HEK293T (cell line): ENCODE measurements around the gene SPSB2.

ENCODE experiments used
- CTCF ChIA-PET: fragments of 350-600 bp; formaldehyde crosslinking; extraction: SDS; loops from one replicate; lab custom pipeline; 2021; ENCODE audit warnings: antibody characterized with exemption, inconsistent platforms; lab: Yijun Ruan, JAX
- POLR2A ChIA-PET: fragments of 350-600 bp; formaldehyde crosslinking; extraction: SDS; loops from one replicate; lab custom pipeline; 2020; ENCODE audit warnings: antibody characterized with exemption, inconsistent platforms; lab: Yijun Ruan, JAX
- DNase-seq: peaks from one replicate; pipeline ENCODE4 v3.0.0; 2012; ENCODE audit warnings: mixed read lengths; ENCODE audit errors: extremely low spot score
- ARNT ChIP-seq: fragments of 450-650 bp; IDR thresholded peaks from 2 replicates; pipeline ENCODE4 v1.6.1; 2017; ENCODE audit warnings: mild to moderate bottlenecking
- BHLHE40 ChIP-seq: fragments of 450-650 bp; IDR thresholded peaks from 2 replicates; pipeline ENCODE4 v1.6.1; 2016; ENCODE audit warnings: mild to moderate bottlenecking, moderate library complexity, borderline replicate concordance
- CTBP1 ChIP-seq: fragments of 450-650 bp; IDR thresholded peaks from 2 replicates; pipeline ENCODE4 v1.6.1; 2016; ENCODE audit warnings: borderline replicate concordance
- ELF4 ChIP-seq: fragments of 450-650 bp; IDR thresholded peaks from 2 replicates; pipeline ENCODE4 v1.6.1; 2017; ENCODE audit warnings: antibody characterized with exemption
- FOXA1 ChIP-seq: fragments of 450-650 bp; IDR thresholded peaks from 2 replicates; pipeline ENCODE4 v1.6.1; 2016; ENCODE audit warnings: mild to moderate bottlenecking
- FOXK2 ChIP-seq: fragments of 450-650 bp; IDR thresholded peaks from 2 replicates; pipeline ENCODE4 v1.6.1; 2016; ENCODE audit warnings: mild to moderate bottlenecking
- FOXM1 ChIP-seq: fragments of 450-650 bp; IDR thresholded peaks from 2 replicates; pipeline ENCODE4 v1.6.1; 2017; ENCODE audit warnings: mild to moderate bottlenecking, borderline replicate concordance
- HDGF ChIP-seq: fragments of 450-650 bp; IDR thresholded peaks from 2 replicates; pipeline ENCODE4 v1.6.1; 2017; ENCODE audit warnings: antibody characterized with exemption, borderline replicate concordance
- L3MBTL2 ChIP-seq: fragments of 450-650 bp; conservative IDR thresholded peaks from 2 replicates; pipeline ENCODE4 v1.6.1; 2016; ENCODE audit warnings: mild to moderate bottlenecking
- LEF1 ChIP-seq: fragments of 450-650 bp; IDR thresholded peaks from 2 replicates; pipeline ENCODE4 v1.6.1; 2017; ENCODE audit warnings: mild to moderate bottlenecking, borderline replicate concordance
- NFRKB ChIP-seq: fragments of 450-650 bp; IDR thresholded peaks from 2 replicates; pipeline ENCODE4 v1.6.1; 2016; ENCODE audit warnings: mild to moderate bottlenecking, moderate library complexity
- SP1 ChIP-seq: fragments of 450-650 bp; IDR thresholded peaks from 2 replicates; pipeline ENCODE4 v1.6.1; 2017
- SUZ12 ChIP-seq: fragments of 450-650 bp; IDR thresholded peaks from 2 replicates; pipeline ENCODE4 v1.6.1; 2016; ENCODE audit warnings: mild to moderate bottlenecking
- TARDBP ChIP-seq: fragments of 450-650 bp; IDR thresholded peaks from 2 replicates; pipeline ENCODE4 v1.6.1; 2016
- ZNF384 ChIP-seq: fragments of 450-650 bp; IDR thresholded peaks from 2 replicates; pipeline ENCODE4 v1.6.1; 2016
- TF ChIP-seq, protein P1 (sequence below): fragments of 450-650 bp; IDR thresholded peaks from 2 replicates; pipeline ENCODE4 v1.6.1; 2016

Gene SPSB2

DNA sequence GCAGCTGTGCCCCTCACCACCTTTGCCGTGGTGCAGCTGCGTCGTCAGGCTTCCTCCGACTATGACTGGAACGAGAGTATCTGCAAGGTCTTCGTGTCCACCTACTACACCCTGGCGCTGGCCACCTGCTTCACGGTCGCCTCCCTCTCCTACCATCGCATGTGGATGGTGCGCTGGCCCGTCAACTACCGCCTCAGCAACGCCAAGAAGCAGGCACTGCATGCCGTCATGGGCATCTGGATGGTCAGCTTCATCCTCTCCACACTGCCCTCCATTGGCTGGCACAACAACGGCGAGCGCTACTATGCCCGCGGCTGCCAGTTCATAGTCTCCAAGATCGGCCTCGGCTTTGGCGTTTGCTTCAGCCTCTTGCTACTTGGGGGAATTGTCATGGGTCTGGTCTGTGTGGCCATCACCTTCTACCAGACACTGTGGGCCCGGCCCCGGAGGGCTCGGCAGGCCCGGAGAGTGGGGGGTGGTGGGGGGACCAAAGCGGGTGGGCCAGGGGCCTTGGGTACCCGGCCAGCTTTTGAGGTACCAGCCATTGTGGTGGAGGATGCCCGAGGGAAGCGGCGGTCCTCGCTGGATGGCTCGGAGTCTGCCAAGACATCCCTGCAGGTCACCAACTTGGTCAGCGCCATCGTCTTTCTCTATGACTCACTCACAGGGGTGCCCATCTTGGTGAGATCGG lies 48.9 kb downstream of the SPSB2 start:
- CTCF ChIA-PET, result interaction anchor here (0.5 to 2.5 kb wide), 7 partner anchors 11 to 154 kb away, joined by 3 to 28 read pairs (median 4); partner anchors contain the start of gene MLF2
- POLR2A ChIA-PET, result interaction anchor here (0.5 to 5.7 kb wide), 8 partner anchors 27 to 211 kb away, joined by 3 to 73 read pairs (median 5); partner anchors contain the start of genes CDCA3, COPS7A, MLF2 and PTMS
- no peak for DNase-seq
- TF ChIP-seq FOXM1, result no peak
- no peak for TF ChIP-seq ARNT
- TF ChIP-seq LEF1, result no peak
- TF ChIP-seq, protein P1, sequence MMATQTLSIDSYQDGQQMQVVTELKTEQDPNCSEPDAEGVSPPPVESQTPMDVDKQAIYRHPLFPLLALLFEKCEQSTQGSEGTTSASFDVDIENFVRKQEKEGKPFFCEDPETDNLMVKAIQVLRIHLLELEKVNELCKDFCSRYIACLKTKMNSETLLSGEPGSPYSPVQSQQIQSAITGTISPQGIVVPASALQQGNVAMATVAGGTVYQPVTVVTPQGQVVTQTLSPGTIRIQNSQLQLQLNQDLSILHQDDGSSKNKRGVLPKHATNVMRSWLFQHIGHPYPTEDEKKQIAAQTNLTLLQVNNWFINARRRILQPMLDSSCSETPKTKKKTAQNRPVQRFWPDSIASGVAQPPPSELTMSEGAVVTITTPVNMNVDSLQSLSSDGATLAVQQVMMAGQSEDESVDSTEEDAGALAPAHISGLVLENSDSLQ, result no peak
- no peak for TF ChIP-seq ZNF384
- TF ChIP-seq HDGF, result no peak
- no peak for TF ChIP-seq TARDBP
- TF ChIP-seq ELF4, result no peak
- TF ChIP-seq NFRKB, result no peak
- no peak for TF ChIP-seq FOXK2
- TF ChIP-seq SP1, result no peak
- no peak for TF ChIP-seq BHLHE40
- no peak for TF ChIP-seq L3MBTL2
- TF ChIP-seq CTBP1, result no peak
- TF ChIP-seq FOXA1, result no peak
- no peak for TF ChIP-seq SUZ12

DNA sequence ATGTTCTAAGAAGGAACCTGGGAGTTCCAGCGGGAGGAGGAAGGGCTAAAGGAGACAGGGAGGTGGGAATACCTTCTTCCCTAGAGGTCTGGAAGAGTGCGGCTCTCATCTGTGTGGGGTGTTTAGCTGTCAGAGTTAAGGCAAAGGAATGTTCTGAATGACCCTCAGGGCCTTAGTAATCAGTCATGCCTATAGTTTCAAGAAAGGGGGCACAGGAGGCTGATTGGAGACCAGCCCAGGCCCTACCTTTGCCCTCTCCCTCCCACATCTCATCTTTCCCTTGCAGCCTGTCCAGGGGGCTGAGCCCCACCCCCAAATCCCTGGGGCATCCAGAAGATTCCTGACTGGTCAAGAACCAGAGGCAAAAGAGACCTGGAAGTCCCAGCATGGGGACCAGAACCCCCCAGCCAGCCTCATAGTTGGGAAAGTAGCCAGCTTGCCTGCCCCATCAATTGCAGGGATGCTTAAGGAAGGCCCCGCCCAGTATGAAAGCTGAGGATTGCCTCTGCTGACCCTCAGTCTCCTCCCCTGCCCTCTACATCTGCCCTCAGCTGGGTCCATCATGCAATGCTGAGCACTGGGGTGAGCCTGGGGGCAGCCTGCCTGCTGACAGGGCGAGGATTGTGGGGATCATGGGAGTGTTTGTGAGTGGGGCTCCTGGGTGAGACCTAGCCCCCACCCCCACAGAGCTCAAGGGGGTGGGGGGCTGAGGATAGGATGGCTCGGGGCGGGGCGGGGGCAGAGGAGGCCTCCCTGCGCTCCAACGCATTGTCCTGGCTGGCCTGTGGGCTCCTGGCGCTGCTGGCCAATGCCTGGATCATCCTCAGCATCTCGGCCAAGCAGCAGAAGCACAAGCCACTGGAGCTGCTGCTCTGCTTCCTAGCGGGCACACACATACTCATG lies 49.7 kb downstream of the SPSB2 start:
- DNase-seq, result no peak
- POLR2A ChIA-PET, result interaction anchor here (1.1 to 5.7 kb wide), 6 partner anchors 31 to 134 kb away, joined by 3 to 73 read pairs (median 8); partner anchors contain the start of genes COPS7A, MLF2, PTMS and ZNF384
- CTCF ChIA-PET, result interaction anchor here (0.5 to 2.5 kb wide), 5 partner anchors 40 to 266 kb away, joined by 4 to 28 read pairs (median 5); partner anchors contain the start of gene MLF2
- TF ChIP-seq ARNT, result no peak
- TF ChIP-seq HDGF, result no peak
- no peak for TF ChIP-seq SUZ12
- TF ChIP-seq ZNF384, result no peak
- no peak for TF ChIP-seq SP1
- TF ChIP-seq BHLHE40, result no peak
- TF ChIP-seq CTBP1, result no peak
- no peak for TF ChIP-seq LEF1
- no peak for TF ChIP-seq FOXK2
- no peak for TF ChIP-seq FOXA1
- no peak for TF ChIP-seq L3MBTL2
- TF ChIP-seq NFRKB, result no peak
- no peak for TF ChIP-seq FOXM1
- TF ChIP-seq, protein P1, result no peak
- TF ChIP-seq TARDBP, result no peak
- no peak for TF ChIP-seq ELF4

DNA sequence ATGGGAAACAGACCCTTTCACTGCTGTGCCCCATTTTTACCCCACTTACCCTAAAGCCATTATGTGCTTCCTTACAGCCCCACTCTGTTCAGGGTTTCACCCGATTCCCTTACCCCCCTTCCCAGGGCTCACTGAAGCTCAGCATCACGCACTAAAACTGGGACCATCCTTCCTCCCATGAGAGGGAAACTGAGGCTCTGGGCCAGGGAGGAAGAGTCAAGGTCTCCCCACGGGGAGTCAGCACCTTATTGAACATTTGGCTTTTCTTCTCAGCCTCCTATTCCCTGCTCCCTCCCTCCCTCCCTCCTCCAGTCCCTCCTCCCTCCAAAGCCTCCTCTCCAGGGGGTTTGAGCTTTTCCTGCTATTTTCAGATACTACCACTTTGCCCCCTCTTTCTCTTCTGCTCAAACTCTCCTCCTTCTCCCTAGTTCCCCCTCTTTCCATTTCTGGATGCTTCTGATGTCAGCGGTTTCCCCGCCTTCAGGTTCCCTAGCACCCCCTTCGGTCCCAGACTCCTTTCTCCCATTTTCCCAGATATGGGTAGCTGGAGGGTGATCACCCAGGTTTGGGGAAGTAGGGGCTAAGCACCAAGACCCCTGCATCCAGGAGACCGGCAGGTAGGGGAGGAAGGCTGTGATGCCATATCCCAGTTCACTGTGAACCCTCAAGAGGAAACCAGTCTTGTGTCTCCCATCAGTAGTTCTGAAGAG lies 50.5 kb downstream of the SPSB2 start:
- TF ChIP-seq BHLHE40 (no peak), TARDBP (no peak), ARNT (no peak), ELF4 (no peak), FOXM1 (no peak), NFRKB (no peak), FOXK2 (no peak), LEF1 (no peak), SP1 (no peak), ZNF384 (no peak), FOXA1 (no peak), L3MBTL2 (no peak), HDGF (no peak), CTBP1 (no peak), SUZ12 (no peak)
- TF ChIP-seq, protein P1, result no peak
- DNase-seq, result no peak
- ChIA-PET POLR2A (interaction anchor here (0.9 to 5.7 kb wide), 8 partner anchors 15 to 133 kb away, joined by 3 to 73 read pairs (median 7); partner anchors contain the start of genes CD4, MLF2, PTMS and ZNF384), CTCF (interaction anchor here (0.6 to 2.1 kb wide), 7 partner anchors 50 to 265 kb away, joined by 4 to 15 read pairs (median 5); partner anchors contain the start of genes COPS7A and MLF2)

DNA sequence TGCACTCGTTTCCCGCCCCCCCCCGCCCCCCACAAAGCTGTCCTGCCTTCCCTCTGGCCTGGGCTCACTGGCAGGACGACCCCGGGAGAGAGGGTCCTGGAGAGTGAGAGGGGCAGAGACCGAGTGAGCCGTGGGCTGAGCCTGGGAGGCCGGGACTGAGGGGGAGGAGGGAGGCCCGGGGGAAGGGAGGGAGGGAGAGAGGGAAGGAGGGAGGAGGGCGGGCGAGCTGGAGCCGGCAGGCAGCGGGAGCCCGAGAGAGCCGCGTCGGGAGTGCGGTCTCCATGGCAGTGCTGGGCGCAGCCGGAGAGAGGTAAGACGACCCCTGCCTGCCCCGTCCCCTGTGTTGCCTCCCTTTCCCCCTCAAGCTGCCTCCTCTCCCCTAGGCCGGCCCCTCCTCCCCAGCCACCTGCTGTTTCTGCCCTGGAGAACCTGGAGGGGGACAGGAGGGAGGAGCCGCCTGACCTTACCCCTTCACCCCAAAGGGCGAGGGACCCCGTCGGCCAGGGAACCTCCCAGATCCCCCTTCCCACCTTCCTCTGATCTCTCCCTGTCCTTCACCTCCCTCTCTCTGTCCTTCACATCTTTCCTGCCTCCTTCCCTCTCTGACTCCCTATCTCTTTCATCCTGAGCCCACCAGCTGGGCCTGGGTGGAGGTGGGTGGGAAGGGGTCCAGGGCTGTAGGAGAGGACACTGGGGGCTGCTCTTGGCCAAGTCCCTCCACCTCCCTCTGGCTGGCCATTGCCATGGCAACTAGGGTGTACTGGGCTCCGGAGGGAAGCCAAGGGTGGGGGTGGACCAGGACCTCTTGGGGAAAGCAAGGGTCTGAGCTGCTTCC lies 51.3 kb downstream of the SPSB2 start, which contains the start of gene GPR162:
Gene GPR162 (plus strand): TSS at position 231 of the 835 bp plus-strand sequence. CDS start 2,078 bp downstream, outside the sequence.
- ChIA-PET CTCF (interaction anchor here (0.6 to 2.1 kb wide), 8 partner anchors 14 to 206 kb away, joined by 3 to 15 read pairs (median 6); partner anchors contain the start of genes COPS7A and MLF2), POLR2A (interaction anchor here (0.9 to 5.7 kb wide), 17 partner anchors 8 to 133 kb away, joined by 3 to 73 read pairs (median 3); partner anchors contain the start of genes CD4, CDCA3, COPS7A and LAG3)
- DNase-seq, result peak; percentile 66
- no peak for TF ChIP-seq CTBP1
- TF ChIP-seq ARNT, result no peak
- no peak for TF ChIP-seq NFRKB
- no peak for TF ChIP-seq FOXM1
- no peak for TF ChIP-seq SP1
- TF ChIP-seq ZNF384, result no peak
- TF ChIP-seq FOXA1, result no peak
- no peak for TF ChIP-seq HDGF
- TF ChIP-seq FOXK2, result no peak
- TF ChIP-seq L3MBTL2, result no peak
- TF ChIP-seq LEF1, result no peak
- TF ChIP-seq TARDBP, result no peak
- TF ChIP-seq, protein P1, result no peak
- no peak for TF ChIP-seq BHLHE40
- TF ChIP-seq SUZ12, result no peak
